CD4-positive, alpha-beta T cell treated with Interferon gamma for 1 hour (primary cell): ENCODE measurements around the gene FZR1.

Experiments used
- DNase-seq: peaks from one replicate; pipeline ENCODE4 v3.0.0-alpha.2; 2020

Gene FZR1

GRCh38 chr19:3505598-3506383, at the start of gene FZR1:
FZR1 (plus strand) TSS chr19:3506311; CDS start chr19:3522990, 16,679 bp downstream.
- peak; percentile 100 for DNase-seq

GRCh38 chr19:3456925-3457527, 49.1 kb upstream of the FZR1 start:
- no peak for DNase-seq

GRCh38 chr19:3457528-3458228, 48.4 kb upstream of the FZR1 start:
- DNase-seq, result no peak

GRCh38 chr19:3458229-3459088, 47.7 kb upstream of the FZR1 start:
- no peak for DNase-seq

- no peak for DNase-seq
Measured at GRCh38 chr19:3459089-3459881, 46.8 kb upstream of the FZR1 start.

GRCh38 chr19:3459965-3460582, 46.0 kb upstream of the FZR1 start:
- no peak for DNase-seq

- DNase-seq, result no peak
Measured at GRCh38 chr19:3462991-3463713, 43.0 kb upstream of the FZR1 start.

GRCh38 chr19:3463714-3464586, 42.2 kb upstream of the FZR1 start:
- DNase-seq, result no peak

GRCh38 chr19:3464587-3465235, 41.4 kb upstream of the FZR1 start:
- no peak for DNase-seq

- DNase-seq, result no peak
Measured at GRCh38 chr19:3465552-3465951, 40.6 kb upstream of the FZR1 start.

- DNase-seq, result no peak
Measured at GRCh38 chr19:3466635-3467034, 39.5 kb upstream of the FZR1 start.

GRCh38 chr19:3467437-3468198, 38.5 kb upstream of the FZR1 start:
- DNase-seq, result no peak

GRCh38 chr19:3468211-3468610, 37.9 kb upstream of the FZR1 start:
- no peak for DNase-seq

- DNase-seq, result no peak
Measured at GRCh38 chr19:3469638-3470499, 36.2 kb upstream of the FZR1 start.

GRCh38 chr19:3470500-3471128, 35.5 kb upstream of the FZR1 start:
- DNase-seq, result no peak

- DNase-seq, result no peak
Measured at GRCh38 chr19:3471954-3472655, 34.0 kb upstream of the FZR1 start.
